Effector memory CD4-positive, alpha-beta T cell (primary cell): ENCODE results near the gene CHCHD5.
"Not testable (repeated sequence)": the region's sequence is repeated elsewhere in the genome, so short reads cannot be mapped to it uniquely, and the experiment has no call there.

Source experiments
- DNase-seq, 3 donors: peaks; one replicate each; pipeline ENCODE4 v3.0.0-alpha.2; 2020
- H3K27ac ChIP-seq: 2 replicates; pipeline ENCODE4 v1.7.0; 2013; ENCODE audit warnings: mild to moderate bottlenecking, low read length, moderate library complexity; ENCODE audit not compliant: insufficient read depth, poor library complexity, severe bottlenecking
- H3K27me3 ChIP-seq: replicated peaks from 2 replicates; pipeline ENCODE4 v1.7.0; 2013; ENCODE audit warnings: mild to moderate bottlenecking, low read length; ENCODE audit not compliant: insufficient read depth, control insufficient read depth, poor library complexity, severe bottlenecking
- H3K36me3 ChIP-seq: 2 replicates; pipeline ENCODE4 v1.7.0; 2013; ENCODE audit warnings: mild to moderate bottlenecking, low read length, moderate library complexity; ENCODE audit not compliant: control insufficient read depth, insufficient read depth
- H3K4me1 ChIP-seq: 2 replicates; pipeline ENCODE4 v1.7.0; 2013; ENCODE audit warnings: low read length, mild to moderate bottlenecking; ENCODE audit not compliant: control insufficient read depth, insufficient read depth, poor library complexity, severe bottlenecking
- H3K4me3 ChIP-seq: 2 replicates; pipeline ENCODE4 v1.7.0; 2013; ENCODE audit warnings: low read length, low read depth, mild to moderate bottlenecking; ENCODE audit not compliant: insufficient read depth, poor library complexity, severe bottlenecking
- H3K9me3 ChIP-seq: 2 replicates; pipeline ENCODE4 v1.7.0; 2013; ENCODE audit warnings: mild to moderate bottlenecking, low read length, moderate library complexity; ENCODE audit not compliant: control insufficient read depth

Gene CHCHD5

DNA sequence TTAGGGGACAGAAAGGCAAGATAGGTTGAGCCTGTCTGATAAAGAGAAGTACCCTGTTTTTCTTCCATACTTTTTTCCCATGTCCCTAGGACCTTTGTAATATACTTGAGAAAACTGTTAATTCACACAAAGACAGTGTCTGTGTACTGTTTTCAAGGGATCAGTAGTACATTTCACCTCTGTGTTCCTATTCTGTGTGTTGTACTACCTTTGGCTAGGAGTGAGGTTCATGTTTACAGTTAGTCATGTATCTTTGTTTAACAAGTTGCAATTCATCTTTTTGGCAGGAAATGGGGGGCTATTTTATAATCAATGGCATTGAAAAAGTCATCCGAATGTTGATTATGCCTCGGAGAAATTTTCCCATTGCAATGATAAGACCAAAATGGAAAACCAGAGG is 35.4 kb upstream of the CHCHD5 start:
- Histone ChIP-seq H3K9me3 (no peaks in the 10 kb centered on the region), H3K36me3 (peaks cover 66% of the 10 kb centered on the region), H3K27ac (no peak overlapping the region), H3K4me3 (no peak overlapping the region), H3K4me1 (no peaks in the 10 kb centered on the region), H3K27me3 (no peaks in the 10 kb centered on the region)
- DNase-seq = no peak

DNA sequence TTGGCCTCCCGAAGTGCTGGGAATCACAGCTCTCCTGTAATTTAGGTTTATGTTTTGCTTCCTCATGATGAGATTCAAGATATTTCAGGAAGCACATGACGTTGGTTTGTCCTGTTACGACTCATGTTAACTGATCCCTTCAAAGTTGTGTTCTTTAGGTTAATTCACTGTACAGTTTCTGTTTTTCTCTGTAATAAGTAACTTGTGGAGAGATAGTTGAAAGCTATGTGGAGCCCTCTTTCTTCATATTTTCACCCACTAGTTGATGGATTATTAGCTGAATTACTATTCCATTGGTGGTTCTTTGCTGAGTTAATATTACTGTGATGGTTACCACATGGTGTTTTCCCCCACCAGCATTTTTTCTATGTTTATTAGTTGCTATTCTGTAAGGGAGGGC is 18.3 kb upstream of the CHCHD5 start:
- Histone ChIP-seq H3K27ac (no peak overlapping the region), H3K9me3 (no peaks in the 10 kb centered on the region), H3K4me1 (no peaks in the 10 kb centered on the region), H3K27me3 (no peaks in the 10 kb centered on the region), H3K4me3 (no peak overlapping the region), H3K36me3 (peaks cover 69% of the 10 kb centered on the region)
- no peak for DNase-seq

DNA sequence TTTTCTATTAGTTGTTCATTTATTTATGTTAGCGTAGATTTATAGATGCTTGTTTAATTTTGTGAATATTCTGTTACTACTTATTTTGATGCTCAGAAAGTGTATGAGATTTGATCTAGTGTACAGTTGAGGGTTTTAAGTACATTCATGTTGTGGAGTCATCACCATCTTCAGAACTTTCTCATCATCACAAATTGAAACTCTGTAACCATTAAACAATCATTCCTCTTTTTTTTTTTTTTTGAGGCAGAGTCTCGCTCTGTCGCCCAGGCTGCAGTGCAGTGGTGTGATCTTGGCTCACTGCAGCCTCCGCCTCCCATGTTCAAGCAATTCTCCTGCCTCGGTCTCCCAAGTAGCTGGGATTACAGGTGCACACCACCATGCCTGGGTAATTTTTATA is 17.9 kb upstream of the CHCHD5 start:
- DNase-seq, H3K27me3 ChIP-seq, H3K27ac ChIP-seq, H3K4me1 ChIP-seq, H3K9me3 ChIP-seq, H3K4me3 ChIP-seq: not testable (repeated sequence)
- peaks cover 70% of the 10 kb centered on the region for H3K36me3 ChIP-seq

DNA sequence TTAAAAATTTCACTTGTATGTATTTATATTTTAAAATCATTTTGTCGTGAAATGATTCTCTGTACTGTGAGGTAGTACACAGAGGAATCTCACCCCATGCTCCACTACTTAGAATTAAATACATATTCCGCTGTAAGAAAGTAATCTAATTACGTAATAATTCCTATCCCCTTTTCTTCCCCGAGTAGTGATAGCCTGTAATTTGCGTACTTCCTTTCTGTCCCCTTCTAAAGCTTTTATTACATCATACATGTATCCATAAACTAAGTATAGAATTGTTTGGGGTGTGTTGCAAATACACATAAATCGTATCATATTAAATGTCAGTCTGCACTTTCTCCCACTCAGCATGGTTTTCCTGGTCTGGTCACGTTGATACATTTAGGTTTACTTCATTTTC is 12.4 kb upstream of the CHCHD5 start:
- Histone ChIP-seq H3K9me3 (no peaks in the 10 kb centered on the region), H3K27ac (no peak overlapping the region), H3K4me1 (no peaks in the 10 kb centered on the region), H3K4me3 (no peak overlapping the region), H3K36me3 (peaks cover 86% of the 10 kb centered on the region), H3K27me3 (no peaks in the 10 kb centered on the region)
- DNase-seq = no peak

DNA sequence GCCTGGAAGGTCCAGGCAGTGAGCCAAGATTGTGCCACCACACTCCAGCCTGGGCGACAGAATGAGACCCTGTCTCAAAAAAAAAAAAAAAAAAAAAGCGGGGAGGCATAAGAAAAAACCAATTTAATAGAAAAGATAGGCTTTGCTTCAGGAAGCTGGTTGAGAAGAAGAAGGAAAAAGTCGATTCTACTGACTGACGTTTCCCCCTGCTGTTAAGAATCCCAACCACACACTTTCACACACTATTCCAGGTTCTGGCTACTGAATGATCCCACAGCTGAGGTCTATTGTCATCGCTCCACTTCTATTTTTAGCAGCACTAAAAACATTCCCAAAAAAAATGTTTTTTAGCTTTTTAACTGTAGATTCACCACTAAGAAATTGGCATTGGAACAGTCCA is 6.7 kb upstream of the CHCHD5 start:
- H3K27ac ChIP-seq = no peak overlapping the region
- H3K4me3 ChIP-seq = no peak overlapping the region
- H3K4me1 ChIP-seq = no peaks in the 10 kb centered on the region
- H3K9me3 ChIP-seq = no peaks in the 10 kb centered on the region
- H3K27me3 ChIP-seq = no peaks in the 10 kb centered on the region
- DNase-seq = no peak
- peaks cover 37% of the 10 kb centered on the region for H3K36me3 ChIP-seq

DNA sequence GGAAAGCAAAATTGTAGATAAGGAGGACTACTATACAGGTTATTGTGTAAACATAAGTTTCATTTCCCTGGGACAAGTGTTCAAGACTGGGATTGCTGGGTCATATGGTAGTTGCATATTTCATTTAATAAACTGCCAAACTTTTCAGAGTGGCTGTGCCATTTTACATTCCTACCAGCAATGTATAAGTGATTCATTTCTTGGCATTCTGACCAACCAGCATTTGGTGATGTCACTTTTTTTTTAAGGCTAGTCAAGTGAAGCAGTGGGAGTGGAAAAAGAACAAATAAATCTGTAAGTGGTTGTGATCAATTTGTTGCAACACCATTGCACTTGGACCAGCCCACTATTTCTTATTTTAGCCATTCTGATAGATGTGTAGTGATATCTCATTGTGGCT is 5.2 kb upstream of the CHCHD5 start:
- no peak for DNase-seq
- Histone ChIP-seq H3K27ac (no peak overlapping the region), H3K4me3 (no peak overlapping the region), H3K36me3 (peaks cover 26% of the 10 kb centered on the region), H3K4me1 (no peaks in the 10 kb centered on the region), H3K27me3 (no peaks in the 10 kb centered on the region), H3K9me3 (no peaks in the 10 kb centered on the region)

DNA sequence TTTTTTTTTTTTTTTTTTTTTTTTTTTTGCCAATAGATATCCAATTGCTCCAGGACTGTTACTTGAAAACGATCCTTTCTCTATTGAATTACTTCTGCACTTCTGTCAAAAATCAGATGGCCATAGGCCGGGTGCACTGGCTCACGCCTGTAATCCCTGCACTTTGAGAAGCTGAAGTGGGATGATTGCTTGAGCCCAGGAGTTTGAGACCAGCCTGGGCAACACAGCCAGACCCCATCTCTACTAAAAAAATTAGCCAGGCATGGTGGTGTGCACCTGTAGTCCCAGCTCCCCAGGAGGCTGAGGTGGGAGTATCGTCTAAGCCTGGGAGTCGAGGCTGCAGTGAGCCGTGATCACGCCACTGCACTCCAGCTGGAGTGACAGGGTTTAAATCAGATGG is 4.3 kb upstream of the CHCHD5 start:
- Histone ChIP-seq H3K27me3 (no peaks in the 10 kb centered on the region), H3K36me3 (peaks cover 17% of the 10 kb centered on the region), H3K9me3 (no peaks in the 10 kb centered on the region), H3K4me3 (no peak overlapping the region), H3K4me1 (peaks cover 5% of the 10 kb centered on the region), H3K27ac (no peak overlapping the region)
- no peak for DNase-seq

DNA sequence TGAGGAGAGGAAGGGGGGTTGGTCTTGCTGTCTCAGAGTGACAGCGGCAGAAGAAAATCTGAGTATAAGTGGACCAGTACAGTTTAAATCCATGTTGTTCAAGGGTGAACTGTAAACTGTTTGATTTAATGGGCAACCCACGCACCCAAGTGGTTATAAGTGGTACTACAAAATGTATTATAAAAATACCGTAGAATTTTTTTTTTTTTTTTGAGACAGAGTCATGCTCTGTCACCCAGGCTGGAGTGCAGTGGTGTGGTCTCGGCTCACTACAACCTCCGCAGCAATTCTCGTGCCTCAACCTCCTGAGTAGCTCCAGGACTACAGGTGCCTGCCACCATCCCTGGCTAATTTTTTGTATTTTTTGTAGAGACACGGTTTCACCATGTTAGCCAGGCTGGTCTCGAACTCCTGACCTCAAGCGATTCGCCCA is 2.1 kb upstream of the CHCHD5 start:
- Histone ChIP-seq H3K27ac (no peak overlapping the region), H3K4me3 (no peak overlapping the region), H3K27me3 (no peaks in the 10 kb centered on the region), H3K36me3 (peaks cover 4% of the 10 kb centered on the region), H3K9me3 (no peaks in the 10 kb centered on the region), H3K4me1 (peaks cover 14% of the 10 kb centered on the region)
- peak in 1 of 3 donors; percentile 22 for DNase-seq

DNA sequence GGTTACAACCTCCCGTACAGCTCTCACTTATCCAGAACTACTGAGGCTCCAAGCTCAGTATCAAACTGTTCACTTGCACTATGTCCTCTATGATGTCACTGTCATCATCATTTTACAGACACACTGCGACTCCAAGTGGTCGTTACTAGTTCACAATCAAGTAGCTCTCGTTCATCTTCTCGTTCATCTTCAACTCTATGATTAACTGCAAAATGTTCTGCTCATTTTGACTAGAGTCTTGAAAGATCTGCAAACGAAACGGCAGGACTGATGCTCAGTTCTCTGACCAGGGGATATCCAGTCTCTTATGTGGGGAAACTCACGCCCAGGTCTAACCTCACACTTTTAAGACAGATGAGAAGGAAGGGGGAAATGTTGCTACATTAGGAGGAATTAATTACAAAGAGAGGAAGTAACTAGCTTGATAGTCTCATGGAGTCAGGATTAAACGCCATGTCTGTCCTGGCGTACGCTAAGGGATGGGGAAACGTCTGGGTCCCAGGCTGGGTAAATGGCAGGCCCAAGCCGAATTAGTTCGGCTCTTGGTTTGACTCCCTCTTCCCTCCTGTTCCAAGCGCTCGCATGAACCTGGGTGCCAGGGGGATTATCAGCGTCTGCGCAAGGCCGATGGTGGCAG is 794 bp upstream of the CHCHD5 start:
- H3K27me3 ChIP-seq = no peaks in the 10 kb centered on the region
- no peaks in the 10 kb centered on the region for H3K9me3 ChIP-seq
- peaks cover 14% of the 10 kb centered on the region for H3K4me1 ChIP-seq
- DNase-seq = no peak
- peak overlapping the region; percentile 64 for H3K4me3 ChIP-seq
- H3K36me3 ChIP-seq = peaks cover 4% of the 10 kb centered on the region
- H3K27ac ChIP-seq = peak overlapping the region; percentile 73

DNA sequence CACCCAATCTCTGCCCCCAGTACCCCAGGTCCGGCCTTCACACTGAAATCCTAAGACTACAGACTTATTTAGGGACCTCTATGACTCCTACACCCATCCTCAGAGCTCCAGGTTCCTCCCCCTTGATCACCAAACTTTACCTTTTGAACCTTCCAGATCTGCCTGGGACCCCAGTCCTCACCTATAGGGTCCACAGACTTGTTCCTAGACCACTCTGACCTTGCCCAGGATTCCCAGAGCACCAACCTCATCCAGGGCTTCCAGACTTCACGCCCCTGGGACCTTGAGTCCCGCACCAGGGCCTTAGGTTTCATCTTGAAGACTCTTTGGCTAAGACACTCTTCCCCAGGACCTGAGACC is 462 bp downstream of the CHCHD5 start:
- no peak for DNase-seq
- Histone ChIP-seq H3K4me1 (peaks cover 14% of the 10 kb centered on the region), H3K36me3 (peaks cover 6% of the 10 kb centered on the region), H3K27me3 (no peaks in the 10 kb centered on the region), H3K9me3 (no peaks in the 10 kb centered on the region), H3K4me3 (peak overlapping the region; percentile 64), H3K27ac (peak overlapping the region; percentile 73)
